HCT116 (cell line): ENCODE data around the gene C4BPA. TPM values are rescaled to one million over a fixed set of nuclear protein-coding genes. Genes with fewer than 3 reads are reported as not detected.

Source experiments
- ATAC-seq: fragments of 200-7000 bp; cut with Tn5 transposase; 2 replicates; pipeline ENCODE4 v1.9.1; 2020; ENCODE audit warnings: mild to moderate bottlenecking, moderate library complexity
- BruUV-seq: library from RNA; stranded (reverse); fragments of 400-500 nt; replicated peaks from 2 replicates; lab custom pipeline; 2021; lab: Mats Ljungman, UMichigan
- CTCF ChIA-PET: fragments of 300-600 bp; sonication (Branson Sonifier 250); formaldehyde crosslinking; loops from one replicate; lab custom pipeline; 2021; ENCODE audit warnings: antibody characterized with exemption; lab: Charles Lee
- POLR2A ChIA-PET: fragments of 300-600, 350-600 bp; sonication (Branson Sonifier 250); formaldehyde crosslinking; loops from one replicate; lab custom pipeline; 2021; ENCODE audit warnings: antibody characterized with exemption; lab: Charles Lee
- RAD21 ChIA-PET, 2 experiments: fragments of 300-600 bp; sonication (Branson Sonifier 250); formaldehyde crosslinking; loops; one replicate each; lab custom pipeline; 2023; ENCODE audit warnings: low total read pairs in 2 of 2; ENCODE audit not compliant: uncharacterized antibody in 2 of 2, unreplicated experiment in 2 of 2, low non-redundant PET in 1 of 2; lab: Charles Lee
- DNase-seq: peaks from one replicate; pipeline ENCODE4 v3.0.0-alpha.2; 2010; ENCODE audit warnings: low read depth, low spot score
- H2AFZ ChIP-seq: fragments of 200-600 bp; shearing (Covaris generic), sonication (generic); 2 replicates; pipeline ENCODE4 v1.6.1; 2017; ENCODE audit warnings: low read depth, mixed run types, mixed read lengths, antibody characterized with exemption, low read length; ENCODE audit not compliant: poor library complexity, severe bottlenecking
- H3K27ac ChIP-seq: 2 replicates; pipeline ENCODE4 v1.5.1; 2012; ENCODE audit warnings: low read depth, low read length
- H3K27me3 ChIP-seq: fragments of 200-600 bp; sonication (generic); 2 replicates; pipeline ENCODE4 v1.6.1; 2016; ENCODE audit warnings: mixed run types, low read length, mixed read lengths; ENCODE audit not compliant: insufficient read depth
- H3K36me3 ChIP-seq, 2 experiments: fragments of 200-500 bp in 1 of 2; fragments of 200-600 bp in 1 of 2; sonication (Bioruptor generic) in 1 of 2; sonication (generic) in 1 of 2; 2 replicates each; pipeline versions ENCODE4 v1.5.1 to v1.6.1; 2014 to 2016; ENCODE audit warnings: low read length in 2 of 2, inconsistent platforms in 1 of 2, mixed read lengths in 1 of 2, mixed run types in 1 of 2; ENCODE audit not compliant: insufficient read depth in 2 of 2, control insufficient read depth in 1 of 2
- H3K4me1 ChIP-seq, 2 experiments: fragments of 200-600 bp in 1 of 2; sonication (generic) in 1 of 2; 2 replicates each; pipeline versions ENCODE4 v1.5.1 to v1.6.1; 2012 to 2017; ENCODE audit warnings: low read length in 2 of 2, inconsistent platforms in 1 of 2, mild to moderate bottlenecking in 1 of 2, mixed read lengths in 1 of 2, mixed run types in 1 of 2, moderate library complexity in 1 of 2; ENCODE audit not compliant: insufficient read depth in 2 of 2, control insufficient read depth in 1 of 2
- H3K4me2 ChIP-seq: fragments of 200-600 bp; sonication (generic); 2 replicates; pipeline ENCODE4 v1.6.1; 2017; ENCODE audit warnings: mixed run types, low read length, mixed read lengths
- H3K4me3 ChIP-seq, 2 experiments: fragments of 200-600 bp in 1 of 2; sonication (generic) in 1 of 2; replicated peaks in 1 of 2; 2 replicates each; pipeline ENCODE4 v1.5.1; 2011 to 2016; ENCODE audit warnings: low read length in 2 of 2, control low read depth in 1 of 2, low read depth in 1 of 2, mild to moderate bottlenecking in 1 of 2, mixed read lengths in 1 of 2, mixed run types in 1 of 2
- H3K79me2 ChIP-seq: fragments of 200-600 bp; sonication (generic); 2 replicates; pipeline ENCODE4 v1.6.1; 2017; ENCODE audit warnings: mild to moderate bottlenecking, mixed run types, low read length, moderate library complexity, mixed read lengths; ENCODE audit not compliant: insufficient read depth
- H3K9ac ChIP-seq: fragments of 200-600 bp; sonication (generic); 2 replicates; pipeline ENCODE4 v1.6.1; 2016; ENCODE audit warnings: low read length, mixed read lengths
- H3K9me2 ChIP-seq: fragments of 200-600 bp; sonication (generic), shearing (Covaris generic); 2 replicates; pipeline ENCODE4 v1.6.1; 2017; ENCODE audit warnings: mixed run types, mild to moderate bottlenecking, moderate library complexity; ENCODE audit not compliant: insufficient read depth
- H3K9me3 ChIP-seq, 2 experiments: fragments of 200-500 bp in 1 of 2; fragments of 200-600 bp in 1 of 2; sonication (Bioruptor generic) in 1 of 2; sonication (generic) in 1 of 2; 2 replicates each; pipeline ENCODE4 v1.6.1; 2014 to 2017; ENCODE audit warnings: low read length in 2 of 2, mixed read lengths in 2 of 2, inconsistent platforms in 1 of 2, low read depth in 1 of 2, mild to moderate bottlenecking in 1 of 2, mixed run types in 1 of 2, moderate library complexity in 1 of 2; ENCODE audit not compliant: control insufficient read depth in 1 of 2, insufficient read depth in 1 of 2
- H4K20me1 ChIP-seq: fragments of 200-600 bp; sonication (generic), shearing (Covaris generic); 2 replicates; pipeline ENCODE4 v1.6.1; 2017; ENCODE audit warnings: mixed run types, mild to moderate bottlenecking, moderate library complexity; ENCODE audit not compliant: insufficient read depth
- CBX3 ChIP-seq: IDR thresholded peaks from 2 replicates; pipeline ENCODE4 v1.6.1; 2012; ENCODE audit warnings: low read depth
- CEBPB ChIP-seq: IDR thresholded peaks from 2 replicates; pipeline ENCODE4 v1.6.1; 2012; ENCODE audit warnings: low read depth
- POLR2A ChIP-seq: IDR thresholded peaks from 2 replicates; pipeline ENCODE4 v1.7.0; 2011; ENCODE audit warnings: borderline replicate concordance; ENCODE audit not compliant: insufficient read depth, insufficient read length; ENCODE audit errors: extremely low read depth
- RAD21 ChIP-seq: IDR thresholded peaks from 2 replicates; pipeline ENCODE4 v1.6.1; 2012; ENCODE audit warnings: low read depth, mild to moderate bottlenecking
- SP1 ChIP-seq: IDR thresholded peaks from 2 replicates; pipeline ENCODE4 v1.6.1; 2012; ENCODE audit warnings: low read depth
- SRF ChIP-seq: IDR thresholded peaks from 2 replicates; pipeline ENCODE4 v1.6.1; 2012; ENCODE audit warnings: low read depth
- YY1 ChIP-seq: IDR thresholded peaks from 2 replicates; pipeline ENCODE4 v1.6.1; 2011; ENCODE audit warnings: low read length, low read depth, moderate library complexity, mild to moderate bottlenecking; ENCODE audit not compliant: insufficient replicate concordance; ENCODE audit errors: extremely low read depth
- ZNF274 ChIP-seq: fragments of 200-500 bp; sonication (Bioruptor generic); IDR thresholded peaks from 2 replicates; pipeline ENCODE4 v1.6.1; 2014; ENCODE audit warnings: mild to moderate bottlenecking, low read depth, low read length, inconsistent platforms
- intact Hi-C: fragments of 100-400 bp; cut with micrococcal nuclease; formaldehyde crosslinking; loops from 2 replicates; pipeline ENCODE4 v1.10.0; 2022
- total RNA-seq: library from RNA; stranded (reverse); gene quantifications from one replicate; pipeline ENCODE4 v1.2.1, GENCODE V29; 2021; ENCODE audit not compliant: unreplicated experiment
- TF ChIP-seq, protein P1 (sequence below): IDR thresholded peaks from 2 replicates; pipeline ENCODE4 v1.6.1; 2012
- TF ChIP-seq, protein P2 (sequence below): IDR thresholded peaks from 2 replicates; pipeline ENCODE4 v1.6.1; 2012
- TF ChIP-seq, protein P3 (sequence below), 3 experiments: fragments of 200-600 bp in 1 of 3; sonication (generic) in 1 of 3; IDR thresholded peaks in 2 of 3; conservative IDR thresholded peaks in 1 of 3; 2 replicates each; pipeline ENCODE4 v1.5.1; 2012 to 2017; ENCODE audit warnings: low read depth in 2 of 3, low read length in 2 of 3, antibody characterized with exemption in 1 of 3, borderline replicate concordance in 1 of 3, control low read depth in 1 of 3, mild to moderate bottlenecking in 1 of 3, mixed read lengths in 1 of 3, mixed run types in 1 of 3, moderate library complexity in 1 of 3; ENCODE audit not compliant: insufficient read depth in 1 of 3

The C4BPA gene
- total RNA-seq, 1 experiment from 2014 or later, result 0.32 TPM

DNA sequence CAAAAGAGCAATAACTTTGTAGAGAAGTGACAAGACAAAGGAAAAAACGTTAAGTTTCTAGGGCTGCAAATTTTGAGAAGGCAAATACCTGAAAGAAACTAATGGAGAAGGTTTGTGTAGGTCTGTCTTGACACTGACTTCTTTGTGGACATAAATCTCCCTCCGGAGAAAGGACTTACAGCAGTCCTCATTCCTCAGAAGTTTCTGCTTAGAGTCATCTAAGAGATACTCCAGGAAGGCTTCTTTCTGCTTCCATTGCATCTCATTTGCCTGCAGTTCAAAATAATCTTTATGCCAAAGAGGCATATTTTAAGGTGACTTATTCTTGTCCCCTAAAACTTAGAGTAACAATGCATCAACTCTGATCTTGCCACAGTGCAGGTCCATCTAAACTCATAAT is 19.8 kb upstream of the C4BPA start (continued):
- TF ChIP-seq SRF (no peak), ZNF274 (no peak), CBX3 (no peak), SP1 (no peak), POLR2A (no peak), YY1 (no peak)
- TF ChIP-seq, protein P1, sequence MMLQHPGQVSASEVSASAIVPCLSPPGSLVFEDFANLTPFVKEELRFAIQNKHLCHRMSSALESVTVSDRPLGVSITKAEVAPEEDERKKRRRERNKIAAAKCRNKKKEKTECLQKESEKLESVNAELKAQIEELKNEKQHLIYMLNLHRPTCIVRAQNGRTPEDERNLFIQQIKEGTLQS, result no peak
- TF ChIP-seq, protein P2, sequence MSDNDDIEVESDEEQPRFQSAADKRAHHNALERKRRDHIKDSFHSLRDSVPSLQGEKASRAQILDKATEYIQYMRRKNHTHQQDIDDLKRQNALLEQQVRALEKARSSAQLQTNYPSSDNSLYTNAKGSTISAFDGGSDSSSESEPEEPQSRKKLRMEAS, result no peak

DNA sequence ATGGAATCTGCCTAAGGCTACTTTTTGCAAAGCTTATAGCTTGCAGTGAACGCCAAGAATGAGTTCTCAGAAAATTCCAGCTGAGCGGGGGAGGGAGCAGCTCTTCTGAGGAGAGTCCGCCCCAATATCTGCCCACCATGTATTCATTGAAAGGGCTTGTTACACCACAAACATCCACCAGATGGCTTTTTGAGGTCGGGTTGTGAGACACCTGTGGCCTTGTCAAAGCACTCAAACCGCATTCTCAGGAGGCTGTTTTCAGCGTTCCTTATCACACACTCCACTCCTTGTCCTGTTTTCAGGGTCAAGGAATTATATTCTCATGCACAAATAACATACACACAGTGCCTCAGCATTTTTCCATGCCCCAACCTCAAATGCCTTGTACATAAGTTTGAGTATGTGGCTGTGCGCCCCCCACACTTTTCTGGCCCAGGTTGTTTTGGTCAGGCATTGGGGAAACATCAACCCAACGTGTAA is 19.3 kb upstream of the C4BPA start:
- POLR2A ChIA-PET, result interaction anchor here (0.8 kb wide), 1 partner anchor 236 kb away, joined by 4 read pairs; the partner anchor contains the start of gene CD55
- peak overlapping the region; percentile 46 for H2AFZ ChIP-seq

More for the DNA sequence above, 19.3 kb upstream of the C4BPA start:
- H3K27me3 ChIP-seq, result 0 out of 2 replicates have a peak, but pooled peaks cover 3% of the 10 kb centered on the region
- H3K4me2 ChIP-seq, result no peak overlapping the region
- H3K36me3 ChIP-seq, result no peaks in the 10 kb centered on the region
- H3K27ac ChIP-seq, result no peak overlapping the region
- peak; percentile 69 for DNase-seq
- no peak overlapping the region for H3K4me3 ChIP-seq
- no peaks in the 10 kb centered on the region; the same call in 1 of the 2 replicates for H3K9me2 ChIP-seq
- ChIA-PET RAD21 (interaction anchor here (1.0 to 1.9 kb wide), 3 partner anchors 175 to 320 kb away, joined by 3 to 12 read pairs (median 4); no protein-coding TSS in a partner anchor), CTCF (interaction anchor here (0.6 to 4.8 kb wide), 15 partner anchors 11 to 614 kb away, joined by 3 to 49 read pairs (median 3); partner anchors contain the start of genes C4BPA, CR2 and YOD1)
- no peaks in the 10 kb centered on the region for H4K20me1 ChIP-seq
- no TSS peak for BruUV-seq
- TF ChIP-seq CEBPB (no peak), YY1 (peak; percentile 10), RAD21 (peak; percentile 85)
- TF ChIP-seq, protein P3, sequence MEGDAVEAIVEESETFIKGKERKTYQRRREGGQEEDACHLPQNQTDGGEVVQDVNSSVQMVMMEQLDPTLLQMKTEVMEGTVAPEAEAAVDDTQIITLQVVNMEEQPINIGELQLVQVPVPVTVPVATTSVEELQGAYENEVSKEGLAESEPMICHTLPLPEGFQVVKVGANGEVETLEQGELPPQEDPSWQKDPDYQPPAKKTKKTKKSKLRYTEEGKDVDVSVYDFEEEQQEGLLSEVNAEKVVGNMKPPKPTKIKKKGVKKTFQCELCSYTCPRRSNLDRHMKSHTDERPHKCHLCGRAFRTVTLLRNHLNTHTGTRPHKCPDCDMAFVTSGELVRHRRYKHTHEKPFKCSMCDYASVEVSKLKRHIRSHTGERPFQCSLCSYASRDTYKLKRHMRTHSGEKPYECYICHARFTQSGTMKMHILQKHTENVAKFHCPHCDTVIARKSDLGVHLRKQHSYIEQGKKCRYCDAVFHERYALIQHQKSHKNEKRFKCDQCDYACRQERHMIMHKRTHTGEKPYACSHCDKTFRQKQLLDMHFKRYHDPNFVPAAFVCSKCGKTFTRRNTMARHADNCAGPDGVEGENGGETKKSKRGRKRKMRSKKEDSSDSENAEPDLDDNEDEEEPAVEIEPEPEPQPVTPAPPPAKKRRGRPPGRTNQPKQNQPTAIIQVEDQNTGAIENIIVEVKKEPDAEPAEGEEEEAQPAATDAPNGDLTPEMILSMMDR (IDR thresholded peaks at IDR 0.05 in 2 of 3, conservative IDR thresholded peaks at IDR 0.05 in 1 of 3; ENCODE audit: borderline replicate concordance in 1 of 3, insufficient read depth in 1 of 3, low read depth in 2 of 3, low read length in 2 of 3), result peak; percentile 61 to 84 (median 62)
- intact Hi-C loops, result loop anchor here (1.0 to 10.0 kb wide), 3 partner anchors 321 to 590 kb away; no protein-coding TSS in a partner anchor
- H3K9ac ChIP-seq, result no peak overlapping the region
- H3K9me3 ChIP-seq, result no peaks in the 10 kb centered on the region
- no peaks in the 10 kb centered on the region for H3K79me2 ChIP-seq
- H3K4me1 ChIP-seq, result peaks cover 0 to 4% of the 10 kb centered on the region in 2 experiments; a peak in 2 of 4 replicates
- ATAC-seq, result peak; percentile 99
